OCI-M1 (cell line): Measurements from ENCODE around the gene DIPK1B.

Experiments used
- DNase-seq: peaks from one replicate; lab custom pipeline; 2025; lab: John Stamatoyannopoulos, UW

DIPK1B gene

DNA sequence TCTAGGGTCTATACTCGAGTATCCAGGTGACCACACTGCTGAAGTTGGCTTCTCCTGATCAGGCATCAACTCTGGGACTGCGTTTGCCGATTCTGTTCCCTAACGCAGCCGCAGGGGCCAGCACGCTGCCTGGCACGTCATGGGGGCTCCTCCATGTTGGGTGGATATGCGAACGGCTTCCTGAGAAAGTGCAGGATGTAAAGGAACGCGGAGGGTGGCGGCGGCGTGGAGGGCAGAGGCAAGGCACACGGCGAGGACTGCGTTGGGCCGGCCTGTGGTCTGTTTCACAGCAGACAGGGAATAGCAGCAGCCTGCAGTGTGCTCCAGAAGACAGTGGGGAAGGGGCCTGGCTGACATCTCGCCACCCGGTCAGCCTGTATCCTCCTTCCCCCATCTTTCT, 26.6 kb downstream of the DIPK1B start:
- no peak for DNase-seq

DNA sequence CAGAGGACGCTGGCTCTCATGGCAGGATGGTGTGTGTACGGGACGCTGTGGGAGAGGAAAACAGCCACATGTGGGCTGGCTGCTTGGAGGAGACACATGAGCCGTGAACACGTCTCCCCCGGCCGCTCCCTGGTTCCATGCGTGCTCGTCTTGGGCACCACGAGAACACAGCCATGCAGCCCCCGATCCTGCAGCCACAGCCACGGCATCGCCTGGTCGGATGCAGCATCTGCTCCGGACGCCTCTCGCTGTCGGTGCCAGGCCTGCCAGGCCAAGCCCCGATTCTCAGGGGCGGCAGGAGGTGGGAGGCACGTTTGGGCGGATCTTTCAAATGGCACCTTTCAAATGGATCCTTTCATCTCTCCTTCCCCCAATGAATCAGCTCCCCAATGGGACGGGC, 27.1 kb downstream of the DIPK1B start:
- DNase-seq, result no peak

DNA sequence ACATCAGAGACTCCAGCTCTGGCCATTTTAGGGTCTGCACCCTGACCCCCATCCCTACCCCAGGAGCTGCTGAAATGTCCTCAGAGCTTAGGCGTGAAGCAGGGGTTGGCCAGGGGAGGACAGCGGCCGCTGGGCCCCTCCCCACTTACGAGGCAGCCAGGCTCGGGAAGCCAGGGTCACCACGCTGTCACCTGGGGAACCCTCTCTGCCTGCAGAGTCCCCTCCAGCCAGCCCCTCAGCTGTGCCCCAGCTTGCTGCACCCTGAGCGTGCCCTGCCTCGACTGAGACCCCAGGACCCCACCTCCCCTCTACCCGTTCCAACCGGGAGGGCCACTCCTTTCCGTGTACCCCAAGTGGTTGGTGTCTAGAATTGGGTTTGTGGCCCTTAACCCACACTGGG, 27.7 kb downstream of the DIPK1B start:
- DNase-seq, result no peak

DNA sequence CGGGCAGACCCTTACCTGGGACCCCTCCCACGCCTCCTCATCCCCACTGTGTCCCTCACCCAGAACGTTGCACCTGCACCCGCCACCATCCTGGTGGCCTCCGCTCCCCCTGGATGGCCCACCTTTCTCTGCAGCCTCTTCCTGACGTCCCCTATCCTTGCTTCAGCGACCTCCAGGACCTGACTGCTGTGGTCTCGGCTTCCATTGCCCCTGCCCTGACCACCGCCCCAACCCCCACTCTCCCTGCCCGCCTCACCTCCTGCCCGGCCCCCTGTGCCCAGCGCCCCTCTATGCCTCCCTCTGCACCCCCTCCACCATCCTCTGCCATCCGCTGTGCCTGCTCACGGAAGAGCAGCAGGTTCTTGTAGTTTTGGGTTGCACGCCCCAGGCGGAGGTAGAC, 28.1 kb downstream of the DIPK1B start:
- no peak for DNase-seq

DNA sequence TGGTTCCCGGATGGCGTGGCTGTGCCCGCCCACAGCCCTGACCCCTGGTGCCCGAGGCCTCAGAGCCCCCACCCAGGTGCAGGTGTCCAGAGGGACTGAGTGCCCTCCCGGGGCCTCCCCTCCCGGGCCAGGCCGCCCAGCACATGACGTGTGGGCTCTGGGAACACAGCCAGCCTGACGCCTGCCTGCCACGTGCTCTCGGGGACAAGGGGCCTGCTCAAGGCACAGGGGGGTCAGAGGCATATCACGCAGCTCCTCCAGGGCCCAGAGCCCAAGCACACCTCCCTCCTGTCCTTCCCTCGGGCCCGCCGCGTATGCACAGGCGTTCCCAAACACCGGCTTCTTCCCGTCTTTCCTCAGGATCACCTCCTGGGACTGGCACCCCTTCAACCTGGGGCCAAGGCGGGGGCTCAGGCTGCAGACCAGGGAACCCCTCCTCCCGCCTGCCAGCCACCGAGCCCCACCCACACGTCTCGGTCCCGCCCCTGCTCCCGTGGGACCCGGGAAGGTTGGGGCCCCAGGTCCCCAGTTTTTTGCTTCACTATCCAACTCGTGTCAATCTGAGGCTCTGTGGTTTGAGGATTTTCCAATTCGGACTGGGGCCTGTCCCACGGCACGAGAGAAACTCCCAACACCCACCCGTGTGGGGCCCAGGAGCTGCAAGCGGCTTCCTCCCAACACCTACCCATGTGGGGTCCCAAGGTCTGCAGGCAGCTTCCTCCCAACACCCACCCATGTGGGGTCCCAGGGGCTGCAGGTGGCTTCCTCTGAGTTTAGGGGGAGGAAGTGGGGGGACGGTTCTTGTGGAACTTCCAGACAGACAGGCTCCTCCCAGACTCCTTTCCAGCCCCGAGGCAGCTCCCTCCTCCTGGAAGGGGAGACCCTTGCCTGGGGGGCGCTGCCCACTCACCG, 28.9 kb downstream of the DIPK1B start:
- no peak for DNase-seq

GRCh38 chr9:136741883-136742571, 29.7 kb downstream of the DIPK1B start:
- DNase-seq, result no peak

GRCh38 chr9:136742591-136743391, 30.4 kb downstream of the DIPK1B start, which contains the start of gene LCN10:
Gene LCN10 (minus strand): TSS chr9:136742940. CDS start chr9:136742903, 37 bp downstream.
- no peak for DNase-seq

GRCh38 chr9:136743639-136744211, 31.4 kb downstream of the DIPK1B start:
- no peak for DNase-seq

- no peak for DNase-seq
Measured at GRCh38 chr9:136744773-136745172, 32.4 kb downstream of the DIPK1B start.

DNA sequence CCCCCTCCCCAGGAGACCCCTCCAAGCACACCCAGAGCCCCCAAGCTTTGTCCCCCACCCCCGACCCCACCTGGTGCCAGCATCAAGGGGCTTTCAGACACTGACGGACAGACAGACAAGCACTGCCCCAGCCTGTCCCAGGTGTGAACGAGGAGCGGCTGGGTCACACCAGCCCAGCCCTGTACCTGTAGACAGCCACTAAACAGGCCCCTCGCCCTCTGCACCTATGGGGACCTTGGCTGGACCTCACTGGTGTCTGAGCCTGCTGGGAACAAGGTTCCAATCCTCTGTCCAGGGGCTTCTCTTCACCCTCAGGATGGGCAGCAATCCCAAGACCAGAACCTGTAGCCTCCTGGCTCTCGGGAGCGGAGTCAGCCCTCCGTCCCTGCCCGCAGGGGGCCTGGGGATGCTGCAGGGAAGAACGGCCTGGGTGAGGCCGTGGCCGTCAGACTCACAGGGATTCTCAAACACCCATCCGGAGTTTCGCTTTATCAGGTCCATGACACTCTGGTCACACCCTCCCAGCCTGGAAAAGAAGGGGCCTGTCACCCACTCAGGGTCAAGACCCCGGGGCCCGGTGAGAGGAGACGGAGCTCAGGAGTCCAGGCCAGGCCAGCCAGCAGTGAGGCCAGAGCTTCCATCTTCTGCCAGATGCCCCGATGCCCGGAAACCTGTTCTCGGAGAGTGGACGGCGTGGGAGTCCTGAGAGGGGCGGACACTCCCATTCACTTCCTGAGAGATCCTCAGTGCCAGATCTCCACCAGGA, 33.2 kb downstream of the DIPK1B start:
- DNase-seq, result no peak

DNA sequence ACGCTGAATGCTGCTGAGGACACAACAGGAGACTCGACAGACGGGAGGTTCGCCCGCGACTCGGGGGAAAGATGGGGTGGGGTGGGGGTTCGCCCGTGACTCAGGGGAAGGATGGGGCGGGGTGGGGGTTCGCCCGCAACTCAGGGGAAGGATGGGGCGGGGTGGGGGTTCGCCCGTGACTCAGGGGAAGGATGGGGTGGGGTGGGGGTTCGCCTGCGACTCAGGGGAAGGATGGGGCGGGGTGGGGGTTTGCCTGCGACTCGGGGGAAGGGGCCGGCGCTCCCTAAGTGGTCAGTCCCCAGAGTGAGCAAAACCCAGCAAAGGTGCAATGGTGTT, 33.8 kb downstream of the DIPK1B start:
- no peak for DNase-seq

GRCh38 chr9:136746621-136747020, 34.2 kb downstream of the DIPK1B start:
- no peak for DNase-seq

DNA sequence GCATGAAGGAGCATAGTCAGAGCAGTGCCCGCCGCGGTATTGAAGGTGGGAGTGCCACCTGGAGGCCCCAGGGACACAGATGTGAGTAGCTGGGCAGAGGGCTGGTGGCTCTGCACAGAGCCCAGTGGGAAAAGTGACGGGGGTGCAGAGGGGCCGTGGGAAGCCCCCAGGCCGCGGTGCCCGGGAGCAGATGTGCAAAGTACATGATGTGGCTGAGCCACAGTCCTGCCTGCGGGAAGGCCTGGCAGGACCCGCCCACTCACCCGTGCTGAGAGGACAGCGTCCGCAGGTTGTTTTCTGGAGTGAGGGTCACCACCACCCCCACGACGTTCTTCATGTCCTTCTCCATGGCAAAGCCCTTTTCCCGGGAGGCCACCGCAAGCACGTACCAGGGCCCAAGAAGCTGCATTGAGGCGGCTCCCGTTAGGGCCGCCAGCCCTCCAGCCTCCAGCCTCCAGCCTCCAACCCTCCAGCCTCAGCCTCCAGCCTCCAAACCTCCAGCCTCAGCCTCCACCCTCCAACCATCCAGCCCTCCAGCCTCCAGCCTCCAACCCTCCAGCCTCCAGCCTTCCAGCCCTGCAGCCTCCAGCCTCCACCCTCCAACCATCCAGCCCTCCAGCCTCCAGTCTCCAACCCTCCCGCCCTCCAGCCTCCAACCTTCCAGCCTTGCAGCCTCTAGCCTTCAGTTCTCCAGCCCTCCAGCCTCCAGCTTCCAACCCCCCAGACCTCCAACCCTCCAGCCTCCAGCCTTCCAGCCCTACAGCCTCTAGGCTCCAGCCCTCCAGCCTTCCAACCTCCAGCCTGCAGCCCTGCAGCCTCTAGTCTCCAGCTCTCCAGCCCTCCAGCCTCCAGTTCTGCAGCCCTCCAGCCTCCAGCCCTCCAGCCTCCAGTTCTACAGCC, 35.0 kb downstream of the DIPK1B start:
- no peak for DNase-seq

- no peak for DNase-seq
Measured at GRCh38 chr9:136748201-136748600, 35.8 kb downstream of the DIPK1B start, which contains the start of gene LCN6. Gene LCN6 (minus strand): TSS chr9:136748525. CDS start chr9:136748483, 42 bp downstream.

DNA sequence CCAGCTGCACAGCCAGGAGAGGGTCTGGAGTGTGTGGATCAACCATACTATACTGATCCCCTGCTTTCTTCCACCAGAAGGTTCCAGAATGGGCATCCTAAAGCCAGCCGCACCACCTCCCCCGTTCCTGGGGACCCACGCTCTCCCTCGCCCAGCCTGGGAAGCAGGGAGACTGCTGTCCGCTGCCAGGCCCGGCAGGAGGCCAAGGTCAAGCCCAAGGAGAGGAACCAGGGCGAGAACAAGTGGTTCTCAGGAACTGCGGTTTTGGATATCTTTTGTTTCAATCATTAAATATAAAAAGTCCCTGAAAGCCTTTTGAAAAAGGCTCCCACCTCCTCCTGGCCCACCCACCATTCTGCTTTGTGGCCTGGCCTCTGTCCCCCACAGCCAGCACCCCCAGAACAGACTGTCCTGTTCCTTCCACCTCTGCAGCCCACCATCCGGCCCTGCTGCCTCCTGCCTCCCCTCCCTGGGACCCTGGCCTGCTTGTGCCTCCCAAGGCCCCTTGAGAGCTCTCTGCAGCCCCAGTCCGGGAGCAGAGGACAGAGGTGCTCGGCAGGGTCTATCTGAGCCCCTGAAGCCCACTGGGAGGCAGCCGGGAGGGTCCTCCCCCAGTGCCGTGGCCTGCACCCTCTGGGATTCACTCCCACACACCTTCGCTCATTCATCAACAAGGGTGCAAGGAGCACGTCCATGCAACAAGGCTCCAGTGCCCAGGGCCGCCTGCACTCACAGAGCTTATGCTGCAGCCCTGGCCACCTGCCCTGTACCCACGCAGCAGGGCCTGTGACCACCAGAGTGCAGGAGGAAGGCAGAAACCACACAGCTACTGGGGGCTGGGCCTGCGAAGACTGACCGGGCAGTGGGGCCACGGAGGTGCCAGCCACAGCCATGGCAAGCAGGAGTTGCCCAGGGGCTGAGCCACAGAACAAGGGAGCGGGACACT, 36.6 kb downstream of the DIPK1B start:
- DNase-seq, result no peak

DNA sequence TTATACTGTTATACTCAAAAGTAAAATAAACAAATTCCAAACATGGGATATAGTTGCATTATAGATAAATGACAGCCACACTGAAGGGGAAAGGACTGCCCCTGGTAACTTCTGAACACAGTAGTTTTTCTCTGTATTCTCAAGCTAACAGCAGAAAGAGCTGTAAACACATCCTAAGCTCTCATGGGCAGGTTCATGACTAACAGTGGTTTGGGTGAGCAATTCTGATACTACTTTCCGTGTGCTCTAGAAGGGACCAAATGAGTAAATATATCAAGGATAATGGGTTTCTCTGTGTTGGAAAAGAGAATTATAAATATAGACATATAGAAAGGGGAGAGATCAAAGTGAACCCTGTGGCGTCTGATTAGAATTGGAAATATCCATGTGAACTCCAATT, 38.2 kb downstream of the DIPK1B start:
- DNase-seq, result no peak

DNA sequence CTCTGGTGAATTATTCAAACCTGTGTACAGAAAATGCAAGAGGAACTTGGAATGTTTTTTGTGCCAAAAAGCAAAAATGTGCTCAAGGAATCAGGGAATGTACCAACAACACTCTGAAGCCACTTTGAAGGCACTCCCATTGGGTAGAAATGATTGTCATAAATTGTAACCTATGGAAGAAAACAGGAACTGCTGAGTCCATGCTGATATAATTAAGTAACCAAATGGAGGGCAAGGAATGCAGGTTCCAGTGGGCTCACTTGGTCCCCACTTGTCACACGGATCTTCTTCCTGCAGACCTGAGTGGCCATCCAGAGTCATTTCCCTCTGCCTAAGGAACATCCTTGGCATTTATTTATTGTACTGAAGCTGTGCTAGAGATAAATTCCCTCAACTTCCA, 38.9 kb downstream of the DIPK1B start:
- DNase-seq, result peak; percentile 12

GRCh38 chr9:136751814-136752213, 39.4 kb downstream of the DIPK1B start:
- DNase-seq, result no peak
